ENCODE data around the gene PLCL1.

Gene PLCL1

GRCh38 chr2:197920592-197921201 is 116.3 kb downstream of the PLCL1 start:
- Histone ChIP-seq H3K4me3 (ENCODE audit: insufficient read depth, low read depth, low read length) (no peak overlapping the region), H3K27ac (ENCODE audit: insufficient read depth, low read depth, low read length, poor library complexity, severe bottlenecking) (no peak overlapping the region), H3K27me3 (ENCODE audit: control insufficient read depth, insufficient read depth, low read length, poor library complexity, severe bottlenecking) (no peaks in the 10 kb centered on the region), H3K36me3 (ENCODE audit: control insufficient read depth, insufficient read depth, low read length) (no peaks in the 10 kb centered on the region), H3K4me1 (ENCODE audit: control insufficient read depth, insufficient read depth, low read length) (no peaks in the 10 kb centered on the region), H3K9me3 (ENCODE audit: control insufficient read depth, low read length) (no peaks in the 10 kb centered on the region)
- WGBS, 2 experiments, result 97 to 98% methylated on average over 5 of the region's 5 CpGs

- no peaks in the 10 kb centered on the region for H3K36me3 ChIP-seq (ENCODE audit: control insufficient read depth, insufficient read depth, low read length)
- 99 to 100% methylated on average over 4 of the region's 5 CpGs for WGBS, 2 experiments
- H3K9me3 ChIP-seq (ENCODE audit: control insufficient read depth, low read length), result no peaks in the 10 kb centered on the region
- H3K4me3 ChIP-seq (ENCODE audit: insufficient read depth, low read depth, low read length), result no peak overlapping the region
- H3K4me1 ChIP-seq (ENCODE audit: control insufficient read depth, insufficient read depth, low read length), result no peaks in the 10 kb centered on the region
- no peaks in the 10 kb centered on the region for H3K27me3 ChIP-seq (ENCODE audit: control insufficient read depth, insufficient read depth, low read length, poor library complexity, severe bottlenecking)
- H3K27ac ChIP-seq (ENCODE audit: insufficient read depth, low read depth, low read length, poor library complexity, severe bottlenecking), result no peak overlapping the region
These were observed 120.1 kb downstream of the PLCL1 start for GRCh38 chr2:197924483-197924882.

GRCh38 chr2:197925204-197925603 is 120.8 kb downstream of the PLCL1 start:
- no peaks in the 10 kb centered on the region for H3K9me3 ChIP-seq (ENCODE audit: control insufficient read depth, low read length)
- no peak overlapping the region for H3K27ac ChIP-seq (ENCODE audit: insufficient read depth, low read depth, low read length, poor library complexity, severe bottlenecking)
- no peaks in the 10 kb centered on the region for H3K4me1 ChIP-seq (ENCODE audit: control insufficient read depth, insufficient read depth, low read length)
- no peaks in the 10 kb centered on the region for H3K27me3 ChIP-seq (ENCODE audit: control insufficient read depth, insufficient read depth, low read length, poor library complexity, severe bottlenecking)
- H3K4me3 ChIP-seq (ENCODE audit: insufficient read depth, low read depth, low read length), result no peak overlapping the region
- no peaks in the 10 kb centered on the region for H3K36me3 ChIP-seq (ENCODE audit: control insufficient read depth, insufficient read depth, low read length)

- no peaks in the 10 kb centered on the region for H3K27me3 ChIP-seq (ENCODE audit: control insufficient read depth, insufficient read depth, low read length, poor library complexity, severe bottlenecking)
- H3K9me3 ChIP-seq (ENCODE audit: control insufficient read depth, low read length), result no peaks in the 10 kb centered on the region
- H3K4me3 ChIP-seq (ENCODE audit: insufficient read depth, low read depth, low read length), result no peak overlapping the region
- no peaks in the 10 kb centered on the region for H3K36me3 ChIP-seq (ENCODE audit: control insufficient read depth, insufficient read depth, low read length)
- no peak overlapping the region for H3K27ac ChIP-seq (ENCODE audit: insufficient read depth, low read depth, low read length, poor library complexity, severe bottlenecking)
- no peaks in the 10 kb centered on the region for H3K4me1 ChIP-seq (ENCODE audit: control insufficient read depth, insufficient read depth, low read length)
These were observed 121.6 kb downstream of the PLCL1 start for GRCh38 chr2:197925976-197926375.

GRCh38 chr2:197926673-197927072 is 122.3 kb downstream of the PLCL1 start:
- Histone ChIP-seq H3K36me3 (ENCODE audit: control insufficient read depth, insufficient read depth, low read length) (no peaks in the 10 kb centered on the region), H3K4me1 (ENCODE audit: control insufficient read depth, insufficient read depth, low read length) (no peaks in the 10 kb centered on the region), H3K4me3 (ENCODE audit: insufficient read depth, low read depth, low read length) (no peak overlapping the region), H3K9me3 (ENCODE audit: control insufficient read depth, low read length) (no peaks in the 10 kb centered on the region), H3K27ac (ENCODE audit: insufficient read depth, low read depth, low read length, poor library complexity, severe bottlenecking) (no peak overlapping the region), H3K27me3 (ENCODE audit: control insufficient read depth, insufficient read depth, low read length, poor library complexity, severe bottlenecking) (no peaks in the 10 kb centered on the region)
- WGBS, 2 experiments, result 86 to 90% methylated on average over 4 of the region's 4 CpGs

- Histone ChIP-seq H3K27me3 (ENCODE audit: control insufficient read depth, insufficient read depth, low read length, poor library complexity, severe bottlenecking) (no peaks in the 10 kb centered on the region), H3K9me3 (ENCODE audit: control insufficient read depth, low read length) (no peaks in the 10 kb centered on the region), H3K27ac (ENCODE audit: insufficient read depth, low read depth, low read length, poor library complexity, severe bottlenecking) (no peak overlapping the region)
These were observed 123.6 kb downstream of the PLCL1 start for GRCh38 chr2:197927994-197928393.

GRCh38 chr2:197929008-197929885 is 124.9 kb downstream of the PLCL1 start:
- Histone ChIP-seq H3K27ac (ENCODE audit: insufficient read depth, low read depth, low read length, poor library complexity, severe bottlenecking) (no peak overlapping the region), H3K4me3 (ENCODE audit: insufficient read depth, low read depth, low read length) (no peak overlapping the region), H3K4me1 (ENCODE audit: control insufficient read depth, insufficient read depth, low read length) (no peaks in the 10 kb centered on the region), H3K9me3 (ENCODE audit: control insufficient read depth, low read length) (no peaks in the 10 kb centered on the region), H3K36me3 (ENCODE audit: control insufficient read depth, insufficient read depth, low read length) (no peaks in the 10 kb centered on the region), H3K27me3 (ENCODE audit: control insufficient read depth, insufficient read depth, low read length, poor library complexity, severe bottlenecking) (no peaks in the 10 kb centered on the region)
- 86 to 87% methylated on average over 3 of the region's 5 CpGs for WGBS, 2 experiments

More at GRCh38 chr2:197927994-197928393, 123.6 kb downstream of the PLCL1 start:
- H3K36me3 ChIP-seq (ENCODE audit: control insufficient read depth, insufficient read depth, low read length), result no peaks in the 10 kb centered on the region
- no peak overlapping the region for H3K4me3 ChIP-seq (ENCODE audit: insufficient read depth, low read depth, low read length)
- no peaks in the 10 kb centered on the region for H3K4me1 ChIP-seq (ENCODE audit: control insufficient read depth, insufficient read depth, low read length)

- Histone ChIP-seq H3K36me3 (ENCODE audit: control insufficient read depth, insufficient read depth, low read length) (no peaks in the 10 kb centered on the region), H3K27me3 (ENCODE audit: control insufficient read depth, insufficient read depth, low read length, poor library complexity, severe bottlenecking) (no peaks in the 10 kb centered on the region), H3K9me3 (ENCODE audit: control insufficient read depth, low read length) (no peaks in the 10 kb centered on the region), H3K4me1 (ENCODE audit: control insufficient read depth, insufficient read depth, low read length) (no peaks in the 10 kb centered on the region), H3K4me3 (ENCODE audit: insufficient read depth, low read depth, low read length) (no peak overlapping the region), H3K27ac (ENCODE audit: insufficient read depth, low read depth, low read length, poor library complexity, severe bottlenecking) (no peak overlapping the region)
These were observed 125.5 kb downstream of the PLCL1 start for GRCh38 chr2:197929886-197930227.

GRCh38 chr2:197930570-197931278 is 126.3 kb downstream of the PLCL1 start:
- Histone ChIP-seq H3K4me1 (ENCODE audit: control insufficient read depth, insufficient read depth, low read length) (no peaks in the 10 kb centered on the region), H3K36me3 (ENCODE audit: control insufficient read depth, insufficient read depth, low read length) (no peaks in the 10 kb centered on the region), H3K27me3 (ENCODE audit: control insufficient read depth, insufficient read depth, low read length, poor library complexity, severe bottlenecking) (no peaks in the 10 kb centered on the region), H3K4me3 (ENCODE audit: insufficient read depth, low read depth, low read length) (no peak overlapping the region), H3K9me3 (ENCODE audit: control insufficient read depth, low read length) (no peaks in the 10 kb centered on the region), H3K27ac (ENCODE audit: insufficient read depth, low read depth, low read length, poor library complexity, severe bottlenecking) (no peak overlapping the region)
- 90 to 92% methylated on average over 3 to 4 of the region's 4 CpGs for WGBS, 2 experiments

GRCh38 chr2:197931661-197932312 is 127.4 kb downstream of the PLCL1 start:
- Histone ChIP-seq H3K27ac (ENCODE audit: insufficient read depth, low read depth, low read length, poor library complexity, severe bottlenecking) (no peak overlapping the region), H3K36me3 (ENCODE audit: control insufficient read depth, insufficient read depth, low read length) (no peaks in the 10 kb centered on the region), H3K27me3 (ENCODE audit: control insufficient read depth, insufficient read depth, low read length, poor library complexity, severe bottlenecking) (no peaks in the 10 kb centered on the region), H3K4me3 (ENCODE audit: insufficient read depth, low read depth, low read length) (no peak overlapping the region), H3K4me1 (ENCODE audit: control insufficient read depth, insufficient read depth, low read length) (no peaks in the 10 kb centered on the region), H3K9me3 (ENCODE audit: control insufficient read depth, low read length) (no peaks in the 10 kb centered on the region)
- whole genome bisulfite sequencing, 2 experiments, result 100% methylated on average over 1 of the region's 1 CpG; no CpG with 5 or more reads in 1 of the 2 experiments

Measured in ectodermal cell (in vitro differentiated cells).